Gastrocnemius medialis (tissue), 4 donors: ENCODE results near the gene SOX1. TPM values are rescaled to one million over a fixed set of nuclear protein-coding genes. Genes with fewer than 3 reads are reported as not detected.

ENCODE experiments used
- ATAC-seq, 2 donors: fragments of 150-250 bp; one replicate each; pipeline ENCODE4 v1.9.1; 2016
- DNase-seq, 2 donors: peaks; one replicate each; pipeline ENCODE4 v3.0.0-alpha.2; 2019
- H3K27ac ChIP-seq, 4 donors: fragments of 200-600 bp; sonication (generic); 1 replicate in 1 of 4; 2 replicates in 3 of 4; pipeline ENCODE4 v1.5.1; 2016 to 2018; ENCODE audit warnings: mild to moderate bottlenecking in 2 of 4, moderate library complexity in 1 of 4
- H3K27me3 ChIP-seq, 3 donors: fragments of 200-600 bp; sonication (generic) in 2 of 3; 1 replicate in 1 of 3; 2 replicates in 2 of 3; pipeline versions ENCODE4 v1.5.1 to v1.6.0; 2016 to 2019; ENCODE audit warnings: mild to moderate bottlenecking in 1 of 3, moderate library complexity in 1 of 3
- H3K36me3 ChIP-seq, 2 donors: fragments of 200-600 bp; sonication (generic) in 1 of 2; one replicate each; pipeline ENCODE4 v1.5.1; 2017 to 2018
- H3K4me1 ChIP-seq, 2 donors: fragments of 200-600 bp; sonication (generic) in 1 of 2; one replicate each; pipeline ENCODE4 v1.5.1; 2016 to 2017; ENCODE audit warnings: mild to moderate bottlenecking in 2 of 2
- H3K4me3 ChIP-seq, 4 donors: fragments of 200-600 bp; sonication (generic) in 3 of 4; 1 replicate in 1 of 4; 2 replicates in 3 of 4; pipeline ENCODE4 v1.5.1; 2016 to 2019; ENCODE audit warnings: mild to moderate bottlenecking in 2 of 4
- H3K9me3 ChIP-seq, 3 donors: fragments of 200-600 bp; sonication (generic) in 2 of 3; 1 replicate in 1 of 3; 2 replicates in 2 of 3; pipeline ENCODE4 v1.5.1; 2016 to 2019
- CTCF ChIP-seq, 5 experiments: fragments of 450-650 bp in 3 of 5; fragments of 200-600 bp in 2 of 5; sonication (generic) in 2 of 5; IDR thresholded peaks in 4 of 5; conservative IDR thresholded peaks in 1 of 5; 1 replicate in 4 of 5; 2 replicates in 1 of 5; pipeline ENCODE4 v1.5.1; 2016 to 2019; ENCODE audit warnings: antibody characterized with exemption in 5 of 5, mild to moderate bottlenecking in 3 of 5, moderate library complexity in 3 of 5
- POLR2A ChIP-seq, 2 donors: fragments of 450-650 bp; IDR thresholded peaks; one replicate each; pipeline ENCODE4 v1.6.1; 2017; ENCODE audit warnings: antibody characterized with exemption in 2 of 2, mild to moderate bottlenecking in 2 of 2, moderate library complexity in 2 of 2
- in situ Hi-C, 4 donors: fragments of 200-750 bp; cut with MboI; loops; one replicate each; pipeline versions ENCODE4 v1.15.0 to v1.8.0; 2017; ENCODE audit warnings: low sequenced_read_pairs in 4 of 4
- intact Hi-C: fragments of 100-400 bp; cut with DNase I; formaldehyde crosslinking; loops from one replicate; pipeline ENCODE4 v1.15.1; 2023; ENCODE audit warnings: low total_unique reads
- total RNA-seq, 4 donors: library from RNA; depleted of rRNA; stranded (reverse); fragments of >200 nt; gene quantifications; one replicate each; pipeline versions ENCODE4 v1.1.0 to v1.2.3, GENCODE V29; 2016

Gene SOX1
- total RNA-seq, 4 donors from 2014 or later = not detected

DNA sequence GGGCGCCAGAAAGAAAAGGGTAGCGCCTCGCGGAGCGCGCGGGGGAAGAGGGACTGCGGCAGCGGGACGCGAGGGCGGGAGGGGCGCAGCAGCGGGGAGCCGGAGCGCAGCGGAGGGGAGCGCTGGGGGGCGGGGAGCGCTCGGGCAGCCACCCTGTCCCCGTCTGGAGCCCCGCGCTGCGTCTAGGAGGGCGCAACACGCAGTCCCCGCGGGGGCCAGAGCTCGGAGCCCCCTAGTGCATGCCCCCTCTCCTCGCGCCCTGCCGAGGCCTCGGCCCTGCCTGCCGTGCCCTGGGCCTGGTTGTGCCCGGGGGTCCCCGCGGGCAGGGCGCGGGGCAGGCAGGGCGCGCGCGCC, 37.9 kb downstream of the SOX1 start:
- Histone ChIP-seq H3K36me3 (no peaks in the 10 kb centered on the region), H3K4me3 (no peak overlapping the region), H3K4me1 (no peaks in the 10 kb centered on the region), H3K27me3 (peaks cover 34 to 60% (median 59%) of the 10 kb centered on the region in 3 donors), H3K27ac (no peak overlapping the region), H3K9me3 (no peaks in the 10 kb centered on the region)
- TF ChIP-seq POLR2A (IDR thresholded peaks at IDR 0.05) (no peak), CTCF (IDR thresholded peaks at IDR 0.05 in 4 of 5, conservative IDR thresholded peaks at IDR 0.05 in 1 of 5) (no peak)
- no peak for DNase-seq
- intact Hi-C loops = no loop called here
- in situ Hi-C loops = no loop called here
- no peak for ATAC-seq

DNA sequence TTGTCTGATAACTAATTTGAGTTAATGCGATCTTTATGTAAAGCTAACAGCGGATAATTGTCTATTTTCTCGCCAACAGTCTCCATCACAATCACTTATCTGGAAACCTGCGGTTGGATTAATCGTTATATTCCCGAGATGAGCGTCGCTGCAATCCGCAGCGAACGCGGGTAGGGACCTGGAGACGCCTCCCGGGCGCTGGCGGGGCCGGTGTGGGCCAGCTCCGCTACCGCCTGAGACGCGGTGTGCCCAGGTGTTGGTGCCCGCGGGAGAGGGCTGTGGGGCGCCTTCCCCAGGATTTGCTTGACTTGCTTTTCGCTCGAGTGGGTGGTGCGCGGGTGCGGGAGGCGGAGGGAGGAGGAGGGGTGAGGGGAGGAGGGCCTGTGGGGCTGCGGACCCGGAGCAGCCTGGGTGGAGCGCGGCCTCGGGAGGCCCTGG, 38.3 kb downstream of the SOX1 start:
- no peak overlapping the region for H3K27ac ChIP-seq
- in situ Hi-C loops (no loop called here), intact Hi-C loops (no loop called here)
- DNase-seq = no peak
- H3K9me3 ChIP-seq = no peaks in the 10 kb centered on the region
- no peak overlapping the region for H3K4me3 ChIP-seq
- H3K36me3 ChIP-seq = no peaks in the 10 kb centered on the region
- H3K27me3 ChIP-seq = peaks cover 35 to 60% (median 59%) of the 10 kb centered on the region in 3 donors
- no peak for ATAC-seq
- H3K4me1 ChIP-seq = no peaks in the 10 kb centered on the region
- TF ChIP-seq CTCF (IDR thresholded peaks at IDR 0.05 in 4 of 5, conservative IDR thresholded peaks at IDR 0.05 in 1 of 5) = no peak
- TF ChIP-seq POLR2A (IDR thresholded peaks at IDR 0.05) = no peak

GRCh38 chr13:112105892-112106291, 38.9 kb downstream of the SOX1 start:
- intact Hi-C loops = no loop called here
- H3K4me3 ChIP-seq = no peak overlapping the region
- DNase-seq (no peak), ATAC-seq (no peak)
- H3K36me3 ChIP-seq = no peaks in the 10 kb centered on the region
- H3K9me3 ChIP-seq = no peaks in the 10 kb centered on the region
- H3K4me1 ChIP-seq = no peaks in the 10 kb centered on the region
- peaks cover 36 to 60% (median 58%) of the 10 kb centered on the region in 3 donors for H3K27me3 ChIP-seq
- TF ChIP-seq POLR2A (IDR thresholded peaks at IDR 0.05) (no peak), CTCF (IDR thresholded peaks at IDR 0.05 in 4 of 5, conservative IDR thresholded peaks at IDR 0.05 in 1 of 5) (no peak)
- in situ Hi-C loops = no loop called here
- no peak overlapping the region for H3K27ac ChIP-seq

- no peaks in the 10 kb centered on the region for H3K36me3 ChIP-seq
- in situ Hi-C loops (no loop called here), intact Hi-C loops (no loop called here)
- peaks cover 34 to 60% (median 51%) of the 10 kb centered on the region in 3 donors for H3K27me3 ChIP-seq
- no peak overlapping the region for H3K27ac ChIP-seq
- H3K9me3 ChIP-seq = no peaks in the 10 kb centered on the region
- DNase-seq = no peak
- no peaks in the 10 kb centered on the region for H3K4me1 ChIP-seq
- no peak for TF ChIP-seq CTCF (IDR thresholded peaks at IDR 0.05 in 4 of 5, conservative IDR thresholded peaks at IDR 0.05 in 1 of 5)
- TF ChIP-seq POLR2A (IDR thresholded peaks at IDR 0.05) = no peak
- ATAC-seq = no peak
- H3K4me3 ChIP-seq = no peak overlapping the region
Measured at GRCh38 chr13:112106478-112107141, 39.7 kb downstream of the SOX1 start.

DNA sequence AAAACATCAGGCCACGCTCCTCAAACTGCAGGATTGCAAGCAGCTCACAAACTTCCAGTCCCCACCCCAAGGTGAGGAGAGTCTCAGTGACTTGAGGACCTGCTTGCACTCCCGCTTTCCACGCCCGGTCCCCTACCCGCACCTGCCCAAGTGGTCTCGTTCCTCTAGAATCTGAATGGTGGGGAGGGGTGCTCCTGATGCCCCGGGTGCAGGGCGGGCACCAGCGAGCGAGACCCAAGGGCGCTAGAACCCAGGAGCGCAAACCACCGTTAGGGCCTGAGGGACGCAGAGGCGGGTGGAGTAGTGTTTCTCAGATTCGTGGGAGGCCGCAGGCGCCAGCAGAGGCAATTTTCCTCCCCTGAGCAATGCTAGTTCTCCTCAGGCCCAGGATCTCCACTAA, 40.3 kb downstream of the SOX1 start:
- DNase-seq = no peak
- H3K4me1 ChIP-seq = no peaks in the 10 kb centered on the region

More for the DNA sequence above, 40.3 kb downstream of the SOX1 start:
- no peak overlapping the region for H3K4me3 ChIP-seq
- H3K27ac ChIP-seq = no peak overlapping the region
- intact Hi-C loops (no loop called here), in situ Hi-C loops (no loop called here)
- H3K27me3 ChIP-seq = peaks cover 34 to 57% (median 49%) of the 10 kb centered on the region in 3 donors
- H3K9me3 ChIP-seq = no peaks in the 10 kb centered on the region
- TF ChIP-seq POLR2A (IDR thresholded peaks at IDR 0.05) (no peak), CTCF (IDR thresholded peaks at IDR 0.05 in 4 of 5, conservative IDR thresholded peaks at IDR 0.05 in 1 of 5) (no peak)
- no peak for ATAC-seq
- H3K36me3 ChIP-seq = no peaks in the 10 kb centered on the region
